ENCODE measurements around the gene IGFALS. TPM values are rescaled to one million over a fixed set of nuclear protein-coding genes. Genes with fewer than 3 reads are reported as not detected.

The IGFALS gene
- total and polyA plus RNA-seq, 9 donors, result 0.20 to 1.8 (median 0.50) TPM; not detected in 1

GRCh38 chr16:1825864-1826690 is 32.6 kb upstream of the IGFALS start:
- H3K36me3 ChIP-seq, result no peaks in the 10 kb centered on the region
- peak in 1 of 5 donors; percentile 38 for DNase-seq
- H3K27me3 ChIP-seq, result no peaks in the 10 kb centered on the region
- intact Hi-C loops (cut with DNase I), result no loop called here
- H3K4me3 ChIP-seq, result peak overlapping the region; percentile 88
- H3K9me3 ChIP-seq, result no peaks in the 10 kb centered on the region
- peak overlapping the region in 1 of 2 donors; percentile 48 for H3K27ac ChIP-seq
- TF ChIP-seq POLR2A (IDR thresholded peaks at IDR 0.05), result no peak
- TF ChIP-seq CTCF (IDR thresholded peaks at IDR 0.05), result peak in 1 of 3 donors; percentile 19
- WGBS, 3 donors, result 1 to 6% (median 5%) methylated on average over 21 to 96 of the region's 96 CpGs
- peaks cover 7% of the 10 kb centered on the region for H3K4me1 ChIP-seq (ENCODE audit: insufficient read depth)

GRCh38 chr16:1825381-1825863 is 31.9 kb upstream of the IGFALS start:
- H3K4me3 ChIP-seq, result peak overlapping the region; percentile 88
- 47 to 61% (median 56%) methylated on average over 15 of the region's 15 CpGs for WGBS, 3 donors
- no peaks in the 10 kb centered on the region for H3K27me3 ChIP-seq
- no peaks in the 10 kb centered on the region for H3K9me3 ChIP-seq
- no peaks in the 10 kb centered on the region for H3K36me3 ChIP-seq
- peak in 3 of 5 donors; percentile 47 to 64 (median 49) for DNase-seq
- H3K27ac ChIP-seq, result peak overlapping the region in 1 of 2 donors; percentile 48
- TF ChIP-seq POLR2A (IDR thresholded peaks at IDR 0.05) (no peak), EP300 (IDR thresholded peaks at IDR 0.05) (no peak), CTCF (IDR thresholded peaks at IDR 0.05) (no peak)
- intact Hi-C loops (cut with DNase I), result no loop called here
- peaks cover 7% of the 10 kb centered on the region for H3K4me1 ChIP-seq (ENCODE audit: insufficient read depth)

- Histone ChIP-seq H3K4me3 (no peak overlapping the region), H3K27me3 (no peaks in the 10 kb centered on the region), H3K36me3 (no peaks in the 10 kb centered on the region), H3K4me1 (ENCODE audit: insufficient read depth) (peaks cover 5% of the 10 kb centered on the region), H3K9me3 (no peaks in the 10 kb centered on the region), H3K27ac (no peak overlapping the region)
- no peak for DNase-seq
- intact Hi-C loops (cut with DNase I), result no loop called here
- WGBS, 3 donors, result 61 to 68% (median 68%) methylated on average over 9 of the region's 9 CpGs
- TF ChIP-seq CTCF (IDR thresholded peaks at IDR 0.05) (no peak), POLR2A (IDR thresholded peaks at IDR 0.05) (no peak), EP300 (IDR thresholded peaks at IDR 0.05) (no peak)
These were observed 30.3 kb upstream of the IGFALS start for GRCh38 chr16:1823821-1824220.

GRCh38 chr16:1822801-1823200 is 29.3 kb upstream of the IGFALS start:
- 88 to 97% (median 91%) methylated on average over 16 of the region's 16 CpGs for WGBS, 3 donors
- peak in 1 of 5 donors; percentile 26 for DNase-seq
- TF ChIP-seq EP300 (IDR thresholded peaks at IDR 0.05), result no peak
- no peak for TF ChIP-seq CTCF (IDR thresholded peaks at IDR 0.05)
- no peak for TF ChIP-seq POLR2A (IDR thresholded peaks at IDR 0.05)
- Histone ChIP-seq H3K36me3 (no peaks in the 10 kb centered on the region), H3K4me3 (no peak overlapping the region), H3K27me3 (no peaks in the 10 kb centered on the region), H3K27ac (no peak overlapping the region), H3K4me1 (ENCODE audit: insufficient read depth) (peaks cover 5% of the 10 kb centered on the region), H3K9me3 (no peaks in the 10 kb centered on the region)
- intact Hi-C loops (cut with DNase I), result no loop called here

Data from ovary (tissue), 9 donors.